ENCODE data around the gene MXD4. TPM values are rescaled to one million over a fixed set of nuclear protein-coding genes. Genes with fewer than 3 reads are reported as not detected.

MXD4 gene
- total RNA-seq, 2 experiments from 2014 or later = 3.6 to 4.9 TPM

- ChIA-PET CTCF (interaction anchor here (0.6 to 0.7 kb wide), 3 partner anchors 43 to 245 kb away, joined by 3 to 5 read pairs (median 4); no protein-coding TSS in a partner anchor), POLR2A (interaction anchor here (0.6 to 1.6 kb wide), 3 partner anchors 150 to 266 kb away, joined by 4 to 12 read pairs (median 4); no protein-coding TSS in a partner anchor)
- Mint-ChIP-seq H3K4me3 (peak overlapping the region; percentile 60), H3K27me3 (no peaks in the 10 kb centered on the region), H3K4me1 (ENCODE audit: low read depth) (peaks cover 3% of the 10 kb centered on the region), H3K36me3 (no peaks in the 10 kb centered on the region), H3K9me3 (no peaks in the 10 kb centered on the region), H3K27ac (peak overlapping the region; percentile 54)
- DNase-seq = no peak
- intact Hi-C loops (cut with micrococcal nuclease) = loop anchor here (1.0 to 2.0 kb wide), 5 partner anchors 19 to 206 kb away; partner anchors contain the start of genes CFAP99, HAUS3, POLN and RNF4
Observed at GRCh38 chr4:2262944-2263250, 988 bp upstream of the MXD4 start.

GRCh38 chr4:2262145-2262943 lies 435 bp upstream of the MXD4 start:
- Mint-ChIP-seq H3K4me3 (peak overlapping the region; percentile 62), H3K27ac (peak overlapping the region; percentile 54), H3K4me1 (ENCODE audit: low read depth) (peaks cover 3% of the 10 kb centered on the region), H3K9me3 (no peaks in the 10 kb centered on the region), H3K36me3 (no peaks in the 10 kb centered on the region), H3K27me3 (no peaks in the 10 kb centered on the region)
- DNase-seq = peak; percentile 99
- ChIA-PET POLR2A (interaction anchor here (0.5 to 1.6 kb wide), 11 partner anchors 10 to 749 kb away, joined by 3 to 12 read pairs (median 4); partner anchors contain the start of genes CFAP99, HAUS3, POLN and RNF4), CTCF (interaction anchor here (0.6 to 1.2 kb wide), 6 partner anchors 20 to 941 kb away, joined by 3 to 5 read pairs (median 4); partner anchors contain the start of genes HAUS3 and POLN)
- intact Hi-C loops (cut with micrococcal nuclease) = loop anchor here (1.0 to 2.0 kb wide), 5 partner anchors 20 to 206 kb away; partner anchors contain the start of genes CFAP99, HAUS3, POLN and RNF4

GRCh38 chr4:2261110-2261852 lies 628 bp downstream of the MXD4 start:
- intact Hi-C loops (cut with micrococcal nuclease) = no loop called here
- no peaks in the 10 kb centered on the region for H3K9me3 Mint-ChIP-seq
- no peaks in the 10 kb centered on the region for H3K36me3 Mint-ChIP-seq
- DNase-seq = peak; percentile 67
- ChIA-PET POLR2A (interaction anchor here (1.3 to 1.6 kb wide), 4 partner anchors 20 to 207 kb away, joined by 4 to 12 read pairs (median 7); partner anchors contain the start of genes HAUS3, POLN and RNF4), CTCF (interaction anchor here (1.0 to 1.2 kb wide), 3 partner anchors 21 to 201 kb away, joined by 3 to 5 read pairs (median 4); no protein-coding TSS in a partner anchor)
- H3K27me3 Mint-ChIP-seq = no peaks in the 10 kb centered on the region
- peaks cover 3% of the 10 kb centered on the region for H3K4me1 Mint-ChIP-seq (ENCODE audit: low read depth)
- no peak overlapping the region for H3K27ac Mint-ChIP-seq
- peak overlapping the region; percentile 62 for H3K4me3 Mint-ChIP-seq

- no peak overlapping the region for H3K27ac Mint-ChIP-seq
- H3K4me1 Mint-ChIP-seq (ENCODE audit: low read depth) = peaks cover 3% of the 10 kb centered on the region
- intact Hi-C loops (cut with micrococcal nuclease) = no loop called here
- H3K27me3 Mint-ChIP-seq = no peaks in the 10 kb centered on the region
- POLR2A ChIA-PET = interaction anchor here (0.7 kb wide), 1 partner anchor 30 kb away, joined by 4 read pairs; no protein-coding TSS in a partner anchor
- no peak for DNase-seq
- CTCF ChIA-PET = interaction anchor here (1.0 to 1.3 kb wide), 2 partner anchors 152 to 202 kb away, joined by 3 read pairs; no protein-coding TSS in a partner anchor
- peak overlapping the region; percentile 62 for H3K4me3 Mint-ChIP-seq
- no peaks in the 10 kb centered on the region for H3K9me3 Mint-ChIP-seq
- H3K36me3 Mint-ChIP-seq = no peaks in the 10 kb centered on the region
Observed at GRCh38 chr4:2260344-2261109, 1.4 kb downstream of the MXD4 start.

GRCh38 chr4:2259541-2260343 lies 2.2 kb downstream of the MXD4 start:
- Mint-ChIP-seq H3K27me3 (no peaks in the 10 kb centered on the region), H3K4me1 (ENCODE audit: low read depth) (peaks cover 3% of the 10 kb centered on the region), H3K27ac (no peak overlapping the region), H3K4me3 (no peak overlapping the region), H3K36me3 (no peaks in the 10 kb centered on the region), H3K9me3 (no peaks in the 10 kb centered on the region)
- ChIA-PET POLR2A (interaction anchor here (0.7 kb wide), 1 partner anchor 30 kb away, joined by 4 read pairs; no protein-coding TSS in a partner anchor), CTCF (interaction anchor here (1.0 to 1.3 kb wide), 2 partner anchors 153 to 203 kb away, joined by 3 read pairs; no protein-coding TSS in a partner anchor)
- intact Hi-C loops (cut with micrococcal nuclease) = no loop called here
- peak; percentile 8 for DNase-seq

GRCh38 chr4:2259036-2259540 lies 2.8 kb downstream of the MXD4 start:
- intact Hi-C loops (cut with micrococcal nuclease) = no loop called here
- Mint-ChIP-seq H3K27me3 (no peaks in the 10 kb centered on the region), H3K4me3 (no peak overlapping the region), H3K27ac (no peak overlapping the region), H3K36me3 (peaks cover under 1% of the 10 kb centered on the region), H3K4me1 (ENCODE audit: low read depth) (peaks cover 3% of the 10 kb centered on the region), H3K9me3 (no peaks in the 10 kb centered on the region)
- peak; percentile 6 for DNase-seq
- ChIA-PET POLR2A (no interaction called here), CTCF (no interaction called here)

GRCh38 chr4:2258091-2259035 lies 3.5 kb downstream of the MXD4 start:
- intact Hi-C loops (cut with micrococcal nuclease) = no loop called here
- Mint-ChIP-seq H3K27me3 (no peaks in the 10 kb centered on the region), H3K9me3 (no peaks in the 10 kb centered on the region), H3K4me3 (no peak overlapping the region), H3K27ac (no peak overlapping the region), H3K36me3 (peaks cover 1% of the 10 kb centered on the region), H3K4me1 (ENCODE audit: low read depth) (peaks cover 3% of the 10 kb centered on the region)
- peak; percentile 8 for DNase-seq
- POLR2A ChIA-PET = no interaction called here
- CTCF ChIA-PET = interaction anchor here (0.9 to 1.5 kb wide), 2 partner anchors 16 to 155 kb away, joined by 3 read pairs; no protein-coding TSS in a partner anchor

GRCh38 chr4:2257361-2258081 lies 4.4 kb downstream of the MXD4 start:
- Mint-ChIP-seq H3K9me3 (no peaks in the 10 kb centered on the region), H3K4me1 (ENCODE audit: low read depth) (peaks cover 3% of the 10 kb centered on the region), H3K27me3 (no peaks in the 10 kb centered on the region), H3K27ac (no peak overlapping the region), H3K4me3 (no peak overlapping the region), H3K36me3 (peaks cover 1% of the 10 kb centered on the region)
- ChIA-PET POLR2A (no interaction called here), CTCF (interaction anchor here (0.9 to 1.5 kb wide), 2 partner anchors 15 to 156 kb away, joined by 3 read pairs; no protein-coding TSS in a partner anchor)
- intact Hi-C loops (cut with micrococcal nuclease) = no loop called here
- peak; percentile 5 for DNase-seq

- Mint-ChIP-seq H3K4me1 (ENCODE audit: low read depth) (peaks cover 3% of the 10 kb centered on the region), H3K4me3 (no peak overlapping the region), H3K27ac (no peak overlapping the region), H3K36me3 (peaks cover 1% of the 10 kb centered on the region), H3K27me3 (no peaks in the 10 kb centered on the region), H3K9me3 (no peaks in the 10 kb centered on the region)
- POLR2A ChIA-PET = no interaction called here
- intact Hi-C loops (cut with micrococcal nuclease) = no loop called here
- CTCF ChIA-PET = interaction anchor here (1.5 kb wide), 1 partner anchor 157 kb away, joined by 3 read pairs; no protein-coding TSS in a partner anchor
- DNase-seq = peak; percentile 6
Observed at GRCh38 chr4:2256781-2257191, 5.1 kb downstream of the MXD4 start.
